MV-4-11 (cell line): ENCODE measurements around the gene HOXB3.

Experiments
- DNase-seq: peaks from one replicate; lab custom pipeline; 2025; lab: John Stamatoyannopoulos, UW

The HOXB3 gene

GRCh38 chr17:48597778-48598631, 8.0 kb upstream of the HOXB3 start:
- DNase-seq: peak; percentile 35

GRCh38 chr17:48597528-48597777, 7.4 kb upstream of the HOXB3 start:
- DNase-seq: no peak

GRCh38 chr17:48596735-48597527, 6.9 kb upstream of the HOXB3 start:
- no peak for DNase-seq

- no peak for DNase-seq
Measured at GRCh38 chr17:48596000-48596734, 6.1 kb upstream of the HOXB3 start.

GRCh38 chr17:48595278-48595999, 5.4 kb upstream of the HOXB3 start:
- DNase-seq: no peak

- no peak for DNase-seq
Measured at GRCh38 chr17:48594538-48595277, 4.7 kb upstream of the HOXB3 start.

GRCh38 chr17:48593840-48594537, 3.9 kb upstream of the HOXB3 start:
- peak; percentile 46 for DNase-seq

- no peak for DNase-seq
Measured at GRCh38 chr17:48593126-48593829, 3.2 kb upstream of the HOXB3 start, which contains the start of gene HOXB5. Gene HOXB5 (minus strand): TSS chr17:48593779. CDS start chr17:48593682, 97 bp downstream.

- DNase-seq: no peak
Measured at GRCh38 chr17:48592577-48592976, 2.5 kb upstream of the HOXB3 start.

- DNase-seq: no peak
Measured at GRCh38 chr17:48592057-48592514, 2.0 kb upstream of the HOXB3 start.

- no peak for DNase-seq
Measured at GRCh38 chr17:48591255-48592056, 1.4 kb upstream of the HOXB3 start.

GRCh38 chr17:48590607-48591161, 643 bp upstream of the HOXB3 start:
- DNase-seq: no peak

- DNase-seq: no peak
Measured at GRCh38 chr17:48589060-48589830, 796 bp downstream of the HOXB3 start.

- no peak for DNase-seq
Measured at GRCh38 chr17:48588528-48588927, 1.5 kb downstream of the HOXB3 start.

GRCh38 chr17:48588074-48588415, 2.0 kb downstream of the HOXB3 start:
- DNase-seq: no peak

- peak; percentile 29 for DNase-seq
Measured at GRCh38 chr17:48587276-48588073, 2.6 kb downstream of the HOXB3 start.
